GM10266 (cell line): ENCODE results near the gene GSK3A.

ENCODE experiments used
- DNase-seq: peaks from one replicate; pipeline ENCODE4 v3.0.0; 2012; ENCODE audit errors: extremely low spot score
- TF ChIP-seq, protein P1 (sequence below): IDR thresholded peaks from 2 replicates; pipeline ENCODE4 v1.5.1; 2012; ENCODE audit warnings: mild to moderate bottlenecking, low read depth; ENCODE audit not compliant: control insufficient read depth, insufficient read depth; ENCODE audit errors: missing control alignments

Gene GSK3A

DNA sequence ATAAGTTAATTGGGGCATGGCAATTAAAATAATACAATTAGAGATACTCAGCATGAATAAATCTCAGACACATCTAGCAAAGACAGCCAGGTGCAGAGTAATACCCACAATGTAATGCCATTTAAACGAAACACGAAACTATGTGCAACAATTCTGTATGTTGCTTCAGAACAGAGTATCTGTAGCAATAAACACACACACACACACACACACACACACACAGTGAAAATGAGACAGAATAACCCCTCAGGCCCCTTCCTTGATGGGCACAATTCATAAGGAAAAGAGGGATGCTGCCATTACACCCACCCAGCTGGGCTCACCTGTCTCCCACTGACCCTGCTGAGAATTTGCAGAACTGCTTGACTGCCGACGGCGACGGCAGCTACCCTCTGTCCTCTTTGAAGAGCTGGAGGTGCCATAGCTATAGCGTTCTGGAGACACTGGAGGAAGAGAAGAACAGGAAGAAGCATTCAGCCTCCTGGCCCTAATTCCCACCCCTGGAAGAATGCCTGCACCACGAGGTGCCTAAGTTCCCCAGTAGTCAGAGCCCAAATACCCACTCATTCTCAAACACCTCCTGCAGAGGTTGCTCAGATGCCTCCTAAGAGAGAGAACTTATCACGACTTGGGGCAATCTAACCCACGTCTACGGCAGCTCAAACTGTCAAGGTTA, 27.5 kb downstream of the GSK3A start:
- no peak for DNase-seq
- TF ChIP-seq, protein P1, sequence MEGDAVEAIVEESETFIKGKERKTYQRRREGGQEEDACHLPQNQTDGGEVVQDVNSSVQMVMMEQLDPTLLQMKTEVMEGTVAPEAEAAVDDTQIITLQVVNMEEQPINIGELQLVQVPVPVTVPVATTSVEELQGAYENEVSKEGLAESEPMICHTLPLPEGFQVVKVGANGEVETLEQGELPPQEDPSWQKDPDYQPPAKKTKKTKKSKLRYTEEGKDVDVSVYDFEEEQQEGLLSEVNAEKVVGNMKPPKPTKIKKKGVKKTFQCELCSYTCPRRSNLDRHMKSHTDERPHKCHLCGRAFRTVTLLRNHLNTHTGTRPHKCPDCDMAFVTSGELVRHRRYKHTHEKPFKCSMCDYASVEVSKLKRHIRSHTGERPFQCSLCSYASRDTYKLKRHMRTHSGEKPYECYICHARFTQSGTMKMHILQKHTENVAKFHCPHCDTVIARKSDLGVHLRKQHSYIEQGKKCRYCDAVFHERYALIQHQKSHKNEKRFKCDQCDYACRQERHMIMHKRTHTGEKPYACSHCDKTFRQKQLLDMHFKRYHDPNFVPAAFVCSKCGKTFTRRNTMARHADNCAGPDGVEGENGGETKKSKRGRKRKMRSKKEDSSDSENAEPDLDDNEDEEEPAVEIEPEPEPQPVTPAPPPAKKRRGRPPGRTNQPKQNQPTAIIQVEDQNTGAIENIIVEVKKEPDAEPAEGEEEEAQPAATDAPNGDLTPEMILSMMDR = no peak

DNA sequence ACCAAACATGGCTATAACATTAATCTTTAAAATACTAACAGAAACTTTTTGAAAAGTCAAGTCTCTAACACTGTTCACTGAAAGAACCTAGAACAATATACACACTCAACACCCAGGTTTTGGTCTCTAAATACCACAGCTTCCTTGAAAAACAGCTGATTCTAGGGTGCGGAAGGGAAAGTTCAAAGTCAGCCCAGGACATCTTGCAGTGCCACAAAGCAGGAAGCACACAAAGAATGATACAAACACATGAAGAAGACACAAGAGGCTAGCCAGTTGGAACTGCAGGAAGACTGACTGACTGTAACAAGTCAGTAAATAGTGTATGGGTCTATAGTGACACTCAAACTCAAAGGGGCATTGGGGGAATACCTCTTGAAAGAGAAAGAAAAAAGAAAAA, 29.5 kb downstream of the GSK3A start:
- TF ChIP-seq, protein P1 = no peak
- no peak for DNase-seq

DNA sequence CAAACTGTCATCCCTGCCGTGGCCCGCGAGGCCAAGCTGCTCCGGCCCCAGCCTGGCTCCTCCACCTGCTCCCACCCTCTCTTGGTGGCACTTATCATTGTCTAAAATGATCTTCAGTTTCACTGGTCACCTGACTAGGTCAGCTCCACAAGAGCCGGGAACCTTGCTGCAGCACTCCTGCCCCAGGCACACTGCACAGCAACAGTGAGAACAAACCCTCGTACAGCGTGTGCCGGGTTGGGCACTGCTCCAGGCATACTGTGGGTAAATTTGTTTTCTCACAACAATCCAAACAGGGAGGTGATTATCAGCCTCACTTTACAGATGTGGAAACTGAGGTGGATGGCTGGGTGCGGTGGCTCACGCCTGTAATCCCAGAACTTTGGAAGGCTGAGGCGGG, 33.8 kb downstream of the GSK3A start:
- TF ChIP-seq, protein P1 = no peak
- no peak for DNase-seq

DNA sequence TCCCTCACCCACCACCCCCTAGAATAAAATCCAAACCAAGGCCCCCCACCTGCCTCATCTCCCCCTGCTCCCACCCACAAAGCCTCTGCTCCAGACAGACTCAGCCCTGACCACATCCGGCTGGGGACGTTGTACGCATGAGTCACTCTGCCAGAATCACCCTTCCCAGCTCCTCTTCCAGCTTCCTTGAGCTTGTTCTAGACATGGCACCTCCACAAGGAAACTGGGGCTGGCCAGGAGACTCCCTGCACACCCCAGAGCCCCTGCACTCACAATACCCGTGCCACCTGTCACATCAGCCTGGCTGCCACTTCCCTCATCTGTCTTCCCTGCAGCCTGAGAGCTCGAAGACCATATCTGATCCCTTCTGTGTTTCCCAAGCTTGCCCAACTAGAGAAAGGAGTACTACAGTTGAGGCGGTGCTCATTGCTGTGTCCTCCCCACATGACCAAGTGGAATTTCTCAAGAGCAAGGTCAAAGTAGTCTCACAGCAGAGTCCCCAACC, 34.6 kb downstream of the GSK3A start:
- TF ChIP-seq, protein P1 = no peak

DNA sequence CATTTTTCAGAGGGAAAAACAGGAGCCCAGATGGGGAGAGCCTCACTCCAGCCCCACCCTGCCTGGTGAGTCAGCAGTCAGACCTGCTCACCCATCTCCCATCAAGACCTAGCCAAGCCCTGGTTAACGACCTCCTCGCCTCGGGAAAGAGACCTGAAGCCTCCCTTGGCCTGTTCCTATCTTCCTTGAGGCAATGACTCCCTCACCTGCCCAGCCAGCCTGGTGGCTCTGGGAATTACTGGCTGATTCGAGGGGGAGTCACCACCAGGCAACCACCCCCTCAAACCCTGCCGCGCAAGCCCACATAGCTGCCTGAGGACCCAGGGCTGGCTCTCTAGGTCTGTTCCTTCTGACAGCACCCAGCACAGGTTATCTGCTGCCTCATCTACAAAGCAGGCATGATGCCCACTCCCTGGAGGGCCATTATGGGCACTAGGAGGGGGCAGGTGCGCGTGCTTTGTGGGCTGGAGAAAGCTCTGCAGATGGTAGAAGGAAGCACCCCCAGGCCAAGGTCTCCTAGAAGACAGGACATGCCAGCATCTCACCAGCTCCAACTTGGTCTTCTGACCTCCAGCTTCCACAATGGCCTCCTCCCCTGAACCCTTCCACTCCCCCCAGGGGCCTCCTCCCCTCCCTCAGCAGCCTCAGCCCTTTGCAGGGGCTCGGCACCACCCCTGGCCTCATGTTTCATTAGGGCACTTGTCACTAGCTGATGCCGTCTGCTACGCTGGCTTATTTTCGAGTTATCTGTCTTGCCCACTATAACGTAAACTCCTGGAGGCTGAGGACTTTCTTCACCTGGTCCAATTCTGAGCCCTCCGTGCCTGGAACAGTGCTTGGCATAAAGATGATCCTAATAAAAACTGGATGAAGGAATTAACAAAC, 35.3 kb downstream of the GSK3A start:
- DNase-seq = no peak
- TF ChIP-seq, protein P1 = no peak

More for the DNA sequence above, 34.6 kb downstream of the GSK3A start:
- DNase-seq = no peak

DNA sequence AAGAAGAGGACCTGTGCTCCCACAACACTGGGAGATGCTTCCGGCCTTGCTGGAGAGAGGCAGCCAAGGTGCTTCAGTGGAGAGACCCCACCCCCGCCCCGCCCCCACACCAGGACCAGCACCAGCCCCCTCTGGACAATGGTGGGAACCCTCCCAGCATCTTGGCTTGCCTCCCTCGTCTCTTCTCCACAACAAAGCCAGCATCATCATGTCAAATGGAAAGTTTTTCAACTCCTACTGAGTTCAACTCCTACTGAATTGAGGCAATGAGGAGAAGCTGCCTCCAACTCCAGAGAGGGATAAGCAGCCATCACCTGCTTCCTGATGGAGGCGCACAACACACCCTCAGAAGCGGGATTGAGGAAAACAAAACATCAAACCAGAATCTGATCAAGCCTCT, 37.7 kb downstream of the GSK3A start:
- TF ChIP-seq, protein P1 = no peak
- DNase-seq = no peak

DNA sequence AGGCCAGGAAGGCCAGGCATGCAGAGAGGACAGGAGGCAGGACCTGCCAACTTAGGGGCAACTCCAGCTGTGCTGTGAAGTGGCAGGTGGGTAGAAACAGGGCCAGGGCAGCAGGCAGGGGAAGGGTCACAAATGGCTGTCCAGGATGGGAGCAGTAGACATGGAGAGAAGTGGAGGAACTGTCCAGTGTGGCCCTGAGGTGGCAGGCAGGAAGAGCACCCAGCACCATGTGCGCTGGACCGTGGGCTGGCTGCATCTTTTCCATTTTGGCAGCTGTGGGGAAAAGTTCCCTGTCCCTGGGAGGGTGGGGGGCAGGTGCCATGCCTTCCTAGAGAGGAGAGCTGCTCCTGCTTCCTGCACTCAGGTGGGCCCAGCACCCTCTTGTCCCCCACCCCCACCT, 38.7 kb downstream of the GSK3A start:
- no peak for DNase-seq

More for the DNA sequence above, 38.7 kb downstream of the GSK3A start:
- TF ChIP-seq, protein P1 = no peak
